ENCODE data around the gene TRIM66. TPM values are rescaled to one million over a fixed set of nuclear protein-coding genes. Genes with fewer than 3 reads are reported as not detected.

The TRIM66 gene
- total and polyA plus RNA-seq, 5 donors from 2014 or later: 0.33 to 16.0 (median 0.66) TPM

DNA sequence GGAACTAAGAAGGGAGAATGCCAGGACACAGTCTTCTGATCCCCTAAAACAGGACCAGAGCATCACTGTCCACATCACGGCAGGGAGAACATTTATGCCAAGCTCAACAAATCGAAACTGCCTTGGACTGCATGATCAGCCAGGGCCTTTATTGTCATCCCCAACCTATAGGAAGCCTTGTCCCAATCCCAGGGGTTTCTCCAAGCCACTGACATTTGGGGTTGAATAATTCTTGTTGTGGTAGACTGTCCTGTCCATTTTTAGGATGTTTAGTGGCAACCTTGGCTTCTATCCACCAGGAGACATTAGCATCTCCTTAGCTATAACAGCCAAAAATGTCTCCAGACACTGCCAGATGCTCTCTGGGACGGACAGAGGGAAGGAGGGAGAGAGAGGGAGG, 37.3 kb upstream of the TRIM66 start:
- Mint-ChIP-seq H3K4me3 (no peak overlapping the region), H3K4me1 (peaks cover 0 to 8% (median 0%) of the 10 kb centered on the region in 4 donors), H3K27ac (no peak overlapping the region), H3K27me3 (peaks cover 6% of the 10 kb centered on the region), H3K9me3 (no peaks in the 10 kb centered on the region), H3K36me3 (no peaks in the 10 kb centered on the region)
- H3K4me1 ChIP-seq (ENCODE audit: control insufficient read depth, insufficient read depth, low read length, poor library complexity, severe bottlenecking): no peaks in the 10 kb centered on the region
- DNase-seq (no peak), ATAC-seq (ENCODE audit: low read depth in 2 of 2) (no peak)
- H3K9me3 ChIP-seq (ENCODE audit: control insufficient read depth in 2 of 2, low read length in 2 of 2): no peaks in the 10 kb centered on the region
- H3K36me3 ChIP-seq (ENCODE audit: control insufficient read depth, insufficient read depth, low read length): no peaks in the 10 kb centered on the region
- H3K27ac ChIP-seq (ENCODE audit: insufficient read depth, low read length, poor library complexity, severe bottlenecking): no peak overlapping the region
- no peak overlapping the region for H3K4me3 ChIP-seq (ENCODE audit: low read depth, low read length)
- H3K27me3 ChIP-seq (ENCODE audit: control insufficient read depth, insufficient read depth, low read length): no peaks in the 10 kb centered on the region

DNA sequence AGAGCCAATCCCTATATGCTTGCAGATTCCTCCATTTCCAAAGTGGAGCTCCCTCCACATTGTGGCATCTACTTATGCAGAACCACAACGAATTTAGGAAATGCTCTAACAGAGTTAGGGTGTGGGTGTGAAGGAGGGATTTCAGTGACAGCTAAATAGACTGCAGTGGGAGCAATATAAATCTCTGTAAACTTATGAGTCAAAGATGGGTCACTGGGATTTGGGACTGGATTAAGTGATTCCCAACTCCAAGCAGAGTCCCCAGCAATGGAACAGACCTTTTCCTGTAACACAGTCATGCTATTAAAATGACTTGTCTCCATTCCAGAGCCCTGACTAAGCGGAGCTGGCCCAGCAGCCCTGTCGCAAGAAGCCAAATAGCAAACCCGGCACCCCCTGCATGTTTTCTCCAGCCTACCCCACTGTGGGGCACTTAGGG, 36.8 kb upstream of the TRIM66 start:
- Histone ChIP-seq H3K27ac (ENCODE audit: insufficient read depth, low read length, poor library complexity, severe bottlenecking) (no peak overlapping the region), H3K4me1 (ENCODE audit: control insufficient read depth, insufficient read depth, low read length, poor library complexity, severe bottlenecking) (no peaks in the 10 kb centered on the region), H3K36me3 (ENCODE audit: control insufficient read depth, insufficient read depth, low read length) (no peaks in the 10 kb centered on the region), H3K9me3 (ENCODE audit: control insufficient read depth in 2 of 2, low read length in 2 of 2) (no peaks in the 10 kb centered on the region), H3K27me3 (ENCODE audit: control insufficient read depth, insufficient read depth, low read length) (no peaks in the 10 kb centered on the region), H3K4me3 (ENCODE audit: low read depth, low read length) (no peak overlapping the region)
- no peak overlapping the region for H3K27ac Mint-ChIP-seq
- H3K36me3 Mint-ChIP-seq: no peaks in the 10 kb centered on the region
- no peak overlapping the region for H3K4me3 Mint-ChIP-seq
- H3K9me3 Mint-ChIP-seq: peaks cover 0 to 1% (median 0%) of the 10 kb centered on the region in 7 donors
- H3K4me1 Mint-ChIP-seq: peaks cover 0 to 8% (median 0%) of the 10 kb centered on the region in 4 donors
- ATAC-seq (ENCODE audit: low read depth in 2 of 2) (no peak), DNase-seq (no peak)
- H3K27me3 Mint-ChIP-seq: peaks cover 6% of the 10 kb centered on the region

DNA sequence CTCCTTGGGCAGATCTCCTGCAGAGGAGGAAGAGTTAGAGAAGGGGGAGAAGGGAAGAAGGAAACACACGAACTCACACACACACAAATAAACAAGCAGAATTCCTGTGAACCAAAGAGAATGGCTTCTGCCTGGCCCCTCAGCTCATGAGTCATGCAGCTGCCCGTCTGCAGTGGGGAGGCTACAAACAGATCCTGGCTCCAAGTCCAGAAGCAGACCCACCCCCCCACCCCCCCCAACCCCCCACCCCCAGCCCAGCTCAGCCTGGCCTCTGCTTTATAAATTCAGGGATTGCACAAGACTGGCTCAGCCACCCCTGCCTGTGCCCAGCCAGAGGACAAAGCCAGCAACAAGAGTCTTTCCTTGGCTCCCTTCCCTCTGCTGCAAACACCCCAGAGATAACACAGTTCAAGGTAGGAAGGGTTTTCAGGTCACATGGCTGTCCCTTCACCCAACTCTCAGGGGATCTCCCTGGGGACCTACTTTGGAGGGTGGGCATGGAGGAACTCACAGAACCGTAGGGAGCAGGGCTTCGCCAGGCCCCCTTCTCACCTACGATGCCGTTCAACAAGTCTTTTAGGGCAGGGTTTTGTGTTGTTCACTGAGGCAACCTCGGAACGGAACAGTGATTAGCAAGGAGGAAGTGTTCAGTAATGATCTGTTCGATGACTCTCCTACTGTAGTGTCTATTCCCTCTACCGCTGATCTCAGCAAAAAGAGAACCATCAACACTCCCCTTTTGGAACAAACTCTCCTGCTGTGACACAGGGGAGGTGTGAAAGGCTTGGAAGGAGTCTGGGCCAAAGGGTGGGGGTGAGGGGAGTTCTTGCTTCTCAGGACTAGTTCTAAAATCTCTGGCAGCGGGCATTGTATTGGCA, 35.6 kb upstream of the TRIM66 start:
- H3K27me3 ChIP-seq (ENCODE audit: control insufficient read depth, insufficient read depth, low read length): no peaks in the 10 kb centered on the region
- ATAC-seq (ENCODE audit: low read depth in 2 of 2) (peak in 1 of 2 donors; percentile 31), DNase-seq (no peak)
- no peak overlapping the region for H3K27ac Mint-ChIP-seq
- H3K27ac ChIP-seq (ENCODE audit: insufficient read depth, low read length, poor library complexity, severe bottlenecking): no peak overlapping the region
- H3K9me3 Mint-ChIP-seq: peaks cover 0 to 1% (median 0%) of the 10 kb centered on the region in 7 donors
- H3K4me1 Mint-ChIP-seq: peaks cover 0 to 8% (median 0%) of the 10 kb centered on the region in 4 donors
- no peaks in the 10 kb centered on the region for H3K36me3 ChIP-seq (ENCODE audit: control insufficient read depth, insufficient read depth, low read length)
- H3K4me3 Mint-ChIP-seq: no peak overlapping the region
- no peaks in the 10 kb centered on the region for H3K9me3 ChIP-seq (ENCODE audit: control insufficient read depth in 2 of 2, low read length in 2 of 2)
- peaks cover 6% of the 10 kb centered on the region for H3K27me3 Mint-ChIP-seq
- H3K4me1 ChIP-seq (ENCODE audit: control insufficient read depth, insufficient read depth, low read length, poor library complexity, severe bottlenecking): no peaks in the 10 kb centered on the region
- no peak overlapping the region for H3K4me3 ChIP-seq (ENCODE audit: low read depth, low read length)
- no peaks in the 10 kb centered on the region for H3K36me3 Mint-ChIP-seq

DNA sequence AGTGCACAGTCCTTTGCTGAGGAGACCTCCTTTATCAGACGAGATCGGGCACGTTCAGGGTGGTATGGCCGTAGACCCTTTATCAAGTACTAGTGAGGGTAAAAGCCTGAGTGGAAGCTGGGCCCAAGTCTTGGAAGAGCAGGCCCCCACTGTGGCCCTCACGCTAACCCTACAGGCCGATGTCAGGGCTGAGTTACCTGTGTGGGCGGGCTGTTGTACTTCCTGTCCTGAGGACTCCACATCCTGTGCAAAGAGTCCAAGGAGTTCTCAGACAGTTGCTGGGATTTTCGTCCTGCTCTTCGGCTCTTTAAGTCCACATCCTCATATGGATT, 35.0 kb upstream of the TRIM66 start:
- Histone ChIP-seq H3K9me3 (ENCODE audit: control insufficient read depth in 2 of 2, low read length in 2 of 2) (no peaks in the 10 kb centered on the region), H3K27ac (ENCODE audit: insufficient read depth, low read length, poor library complexity, severe bottlenecking) (no peak overlapping the region), H3K4me1 (ENCODE audit: control insufficient read depth, insufficient read depth, low read length, poor library complexity, severe bottlenecking) (no peaks in the 10 kb centered on the region), H3K4me3 (ENCODE audit: low read depth, low read length) (no peak overlapping the region), H3K27me3 (ENCODE audit: control insufficient read depth, insufficient read depth, low read length) (no peaks in the 10 kb centered on the region), H3K36me3 (ENCODE audit: control insufficient read depth, insufficient read depth, low read length) (no peaks in the 10 kb centered on the region)
- ATAC-seq (ENCODE audit: low read depth in 2 of 2) (no peak), DNase-seq (no peak)
- no peak overlapping the region for H3K27ac Mint-ChIP-seq
- peaks cover 0 to 8% (median 0%) of the 10 kb centered on the region in 4 donors for H3K4me1 Mint-ChIP-seq
- no peak overlapping the region for H3K4me3 Mint-ChIP-seq
- no peaks in the 10 kb centered on the region for H3K36me3 Mint-ChIP-seq
- H3K9me3 Mint-ChIP-seq: peaks cover 0 to 1% (median 0%) of the 10 kb centered on the region in 7 donors
- peaks cover 6% of the 10 kb centered on the region for H3K27me3 Mint-ChIP-seq

DNA sequence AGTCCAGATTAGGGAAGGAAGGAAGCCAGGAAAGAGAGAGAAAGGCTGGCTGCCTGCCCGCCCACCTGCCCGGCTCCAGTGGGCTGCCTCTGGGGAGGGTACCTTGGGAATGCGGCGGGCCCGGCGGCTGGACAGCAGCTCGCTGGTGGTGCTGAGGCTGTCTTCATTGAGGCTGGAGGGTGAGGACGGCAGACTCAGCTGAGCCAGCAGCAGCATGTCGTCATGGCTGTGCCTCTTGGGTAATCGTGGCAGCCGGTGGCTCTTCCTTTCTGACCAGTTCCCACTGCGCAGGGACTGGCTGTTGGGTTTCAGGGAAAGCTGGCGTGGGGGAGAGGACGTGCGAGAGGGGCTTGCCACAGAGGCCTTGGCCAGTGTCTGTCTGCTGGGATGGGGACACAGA, 33.0 kb upstream of the TRIM66 start:
- Histone ChIP-seq H3K4me1 (ENCODE audit: control insufficient read depth, insufficient read depth, low read length, poor library complexity, severe bottlenecking) (no peaks in the 10 kb centered on the region), H3K27me3 (ENCODE audit: control insufficient read depth, insufficient read depth, low read length) (no peaks in the 10 kb centered on the region), H3K27ac (ENCODE audit: insufficient read depth, low read length, poor library complexity, severe bottlenecking) (no peak overlapping the region), H3K36me3 (ENCODE audit: control insufficient read depth, insufficient read depth, low read length) (no peaks in the 10 kb centered on the region), H3K4me3 (ENCODE audit: low read depth, low read length) (no peak overlapping the region), H3K9me3 (ENCODE audit: control insufficient read depth in 2 of 2, low read length in 2 of 2) (no peaks in the 10 kb centered on the region)
- H3K27me3 Mint-ChIP-seq: no peaks in the 10 kb centered on the region
- H3K9me3 Mint-ChIP-seq: peaks cover 0 to 1% (median 0%) of the 10 kb centered on the region in 7 donors
- H3K36me3 Mint-ChIP-seq: no peaks in the 10 kb centered on the region
- H3K4me1 Mint-ChIP-seq: peaks cover 0 to 8% (median 0%) of the 10 kb centered on the region in 4 donors
- DNase-seq (no peak), ATAC-seq (ENCODE audit: low read depth in 2 of 2) (no peak)
- no peak overlapping the region for H3K27ac Mint-ChIP-seq
- H3K4me3 Mint-ChIP-seq: no peak overlapping the region

DNA sequence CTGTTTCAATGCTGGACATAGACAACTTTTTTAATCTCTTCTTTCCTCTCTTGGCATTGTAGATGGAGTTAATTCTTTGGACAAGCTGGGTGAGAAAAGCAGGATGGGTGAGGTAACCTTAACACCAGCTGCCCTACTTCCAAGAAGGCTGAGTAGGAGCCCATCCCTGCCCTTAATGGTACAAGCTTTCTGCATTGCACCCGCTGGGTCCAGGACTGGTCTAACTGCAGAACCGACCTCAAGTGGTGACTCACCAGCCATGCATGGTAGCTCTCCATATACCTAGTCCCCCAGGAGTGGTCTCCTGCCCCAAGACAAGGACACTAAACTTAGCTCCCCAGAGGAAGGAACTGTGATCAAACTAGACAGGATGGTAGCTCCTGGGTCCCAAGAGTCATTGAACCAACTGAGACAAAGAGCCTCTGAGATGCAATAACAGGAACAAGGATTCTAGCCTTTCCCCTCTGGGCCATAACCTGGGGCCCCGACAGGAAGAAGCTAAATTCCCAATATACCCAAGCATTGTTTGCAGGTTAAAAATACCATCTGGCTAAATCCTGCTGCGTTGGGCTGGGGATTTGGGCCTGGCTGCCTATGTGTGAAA, 32.3 kb upstream of the TRIM66 start:
- Histone ChIP-seq H3K9me3 (ENCODE audit: control insufficient read depth in 2 of 2, low read length in 2 of 2) (no peaks in the 10 kb centered on the region), H3K27me3 (ENCODE audit: control insufficient read depth, insufficient read depth, low read length) (no peaks in the 10 kb centered on the region), H3K36me3 (ENCODE audit: control insufficient read depth, insufficient read depth, low read length) (no peaks in the 10 kb centered on the region), H3K4me3 (ENCODE audit: low read depth, low read length) (no peak overlapping the region), H3K4me1 (ENCODE audit: control insufficient read depth, insufficient read depth, low read length, poor library complexity, severe bottlenecking) (no peaks in the 10 kb centered on the region), H3K27ac (ENCODE audit: insufficient read depth, low read length, poor library complexity, severe bottlenecking) (no peak overlapping the region)
- Mint-ChIP-seq H3K4me3 (no peak overlapping the region), H3K4me1 (peaks cover 0 to 8% (median 0%) of the 10 kb centered on the region in 4 donors), H3K27me3 (no peaks in the 10 kb centered on the region), H3K9me3 (peaks cover 0 to 1% (median 0%) of the 10 kb centered on the region in 7 donors), H3K27ac (no peak overlapping the region), H3K36me3 (no peaks in the 10 kb centered on the region)
- DNase-seq (no peak), ATAC-seq (ENCODE audit: low read depth in 2 of 2) (no peak)

DNA sequence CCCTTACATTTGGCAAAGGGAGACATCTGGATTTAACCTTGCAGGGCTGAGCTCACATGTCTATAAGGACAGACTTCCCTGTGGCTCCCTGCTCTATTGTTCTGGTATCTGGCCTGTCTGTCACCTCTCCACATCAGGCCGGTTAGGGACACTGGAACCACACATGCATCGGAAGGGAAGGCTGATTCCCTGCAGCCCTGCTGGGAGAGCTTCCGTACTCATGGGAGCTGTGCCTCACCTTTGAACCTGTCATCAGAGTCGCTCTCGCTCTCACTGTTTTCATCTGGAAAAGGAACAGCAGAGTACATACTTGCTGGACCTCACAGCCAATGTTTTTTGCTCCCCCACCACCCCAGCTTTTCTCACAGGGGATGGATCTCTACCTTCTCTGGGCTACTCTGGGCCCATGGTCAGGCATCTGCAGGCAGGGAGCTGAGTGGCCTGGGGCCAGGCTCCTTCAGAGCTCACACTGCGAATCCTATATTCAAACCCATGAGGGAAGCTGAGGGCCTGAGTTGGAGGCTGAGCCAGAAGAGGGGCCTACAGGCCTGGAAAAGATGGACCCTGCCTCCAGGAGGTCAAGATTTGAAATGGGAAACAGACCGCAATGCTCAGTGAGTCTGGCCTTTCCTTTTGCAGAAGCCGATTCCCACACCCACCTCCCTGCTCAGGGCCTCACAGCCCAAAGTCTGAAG, 31.4 kb upstream of the TRIM66 start:
- Histone ChIP-seq H3K4me3 (ENCODE audit: low read depth, low read length) (no peak overlapping the region), H3K9me3 (ENCODE audit: control insufficient read depth in 2 of 2, low read length in 2 of 2) (no peaks in the 10 kb centered on the region), H3K27me3 (ENCODE audit: control insufficient read depth, insufficient read depth, low read length) (no peaks in the 10 kb centered on the region), H3K27ac (ENCODE audit: insufficient read depth, low read length, poor library complexity, severe bottlenecking) (no peak overlapping the region), H3K4me1 (ENCODE audit: control insufficient read depth, insufficient read depth, low read length, poor library complexity, severe bottlenecking) (no peaks in the 10 kb centered on the region), H3K36me3 (ENCODE audit: control insufficient read depth, insufficient read depth, low read length) (no peaks in the 10 kb centered on the region)
- H3K9me3 Mint-ChIP-seq: peaks cover 0 to 1% (median 0%) of the 10 kb centered on the region in 7 donors
- DNase-seq: no peak
- H3K27me3 Mint-ChIP-seq: no peaks in the 10 kb centered on the region
- H3K27ac Mint-ChIP-seq: peak overlapping the region in 1 of 3 donors; percentile 34
- no peak overlapping the region for H3K4me3 Mint-ChIP-seq
- H3K36me3 Mint-ChIP-seq: no peaks in the 10 kb centered on the region
- H3K4me1 Mint-ChIP-seq: peaks cover 0 to 8% (median 0%) of the 10 kb centered on the region in 4 donors
- ATAC-seq (ENCODE audit: low read depth in 2 of 2): no peak

All from CD4-positive, CD25-positive, alpha-beta regulatory T cell (primary cell).